Hematopoietic multipotent progenitor cell treated with erythropoietin and hydrocortisone succinate and interleukin-3 and kit ligand, for 8 days (in vitro differentiated cells): ENCODE measurements around the gene COPS4.
"Not testable (repeated sequence)": the region's sequence is repeated elsewhere in the genome, so short reads cannot be mapped to it uniquely, and the experiment has no call there.

ENCODE experiments used
- DNase-seq: peaks from one replicate; pipeline ENCODE4 v3.0.0-alpha.2; 2015

Gene COPS4

DNA sequence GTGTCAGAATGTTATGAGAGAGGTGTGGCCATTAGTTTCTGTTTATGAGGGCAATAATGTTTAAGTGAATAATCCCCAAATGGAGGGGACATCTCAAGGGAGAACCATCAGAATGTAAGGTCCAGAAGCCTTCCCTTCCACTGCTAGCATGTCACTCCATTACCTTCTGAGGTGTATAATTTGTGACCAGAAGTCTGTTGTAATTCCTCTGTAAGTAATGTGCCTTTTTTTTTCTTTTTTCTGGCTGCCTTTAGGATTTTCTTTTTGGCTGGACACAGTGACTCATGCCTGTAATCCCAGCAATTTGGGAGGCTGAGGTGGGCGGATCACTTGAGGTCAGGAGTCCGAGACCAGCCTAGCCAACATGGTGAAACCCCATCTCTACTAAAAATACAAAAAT is 10.8 kb upstream of the COPS4 start:
- no peak for DNase-seq

DNA sequence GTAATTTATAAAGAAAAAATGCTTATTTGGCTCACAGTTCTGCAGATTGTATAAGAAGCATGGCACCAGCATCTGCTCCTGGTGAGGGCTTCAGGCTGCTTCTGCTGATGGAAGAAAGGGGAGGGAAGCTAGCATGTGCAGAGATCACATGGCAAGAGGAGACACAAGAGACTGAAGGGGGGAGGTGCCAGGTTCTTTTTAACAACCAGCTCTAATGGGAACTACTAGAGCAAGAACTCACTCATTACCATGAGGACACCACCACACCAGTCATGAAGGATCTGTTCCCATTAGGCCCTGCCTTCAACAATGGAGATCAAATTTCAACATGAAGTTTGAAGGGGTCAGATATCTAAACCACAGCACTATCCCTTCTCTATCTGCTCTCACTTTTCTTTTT is 9.4 kb upstream of the COPS4 start:
- DNase-seq, result peak; percentile 15

DNA sequence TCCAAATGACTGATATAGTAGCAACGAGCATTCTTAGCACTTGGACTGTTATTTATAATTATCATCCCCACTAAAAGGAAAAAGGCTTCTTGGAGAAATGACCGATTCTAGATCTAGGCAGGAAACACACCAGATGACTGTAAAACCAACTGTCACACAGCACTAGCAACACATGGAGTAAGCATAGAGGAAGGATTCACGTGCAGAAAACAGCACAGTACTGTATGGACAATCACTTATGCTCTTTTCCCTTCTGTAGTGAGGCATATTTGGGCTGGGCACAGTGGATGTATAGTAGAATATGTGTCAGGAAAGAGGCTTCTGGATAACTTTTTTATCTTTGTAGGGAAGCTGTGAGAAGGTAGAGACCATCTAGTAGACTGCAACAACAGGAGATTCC is 6.0 kb upstream of the COPS4 start:
- DNase-seq, result peak; percentile 21

DNA sequence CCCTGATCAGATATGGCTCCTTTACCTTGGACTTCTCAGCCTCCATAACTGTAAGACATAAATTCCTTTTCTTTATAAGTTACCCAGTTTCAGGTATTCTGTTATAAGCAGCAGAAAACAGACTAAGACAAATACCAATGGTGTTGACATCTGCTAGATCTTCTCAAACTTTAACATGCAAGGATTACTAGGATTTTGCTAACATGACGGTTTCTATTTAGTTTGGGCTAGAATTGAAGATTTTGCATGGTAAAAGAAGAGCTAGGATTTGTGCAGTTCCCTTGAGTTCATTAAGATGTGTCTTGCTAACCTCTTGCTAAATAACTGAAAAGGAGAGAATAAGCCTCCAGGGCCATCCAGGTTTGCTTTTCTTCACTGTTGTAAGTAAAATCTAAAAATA is 5.3 kb upstream of the COPS4 start:
- no peak for DNase-seq

DNA sequence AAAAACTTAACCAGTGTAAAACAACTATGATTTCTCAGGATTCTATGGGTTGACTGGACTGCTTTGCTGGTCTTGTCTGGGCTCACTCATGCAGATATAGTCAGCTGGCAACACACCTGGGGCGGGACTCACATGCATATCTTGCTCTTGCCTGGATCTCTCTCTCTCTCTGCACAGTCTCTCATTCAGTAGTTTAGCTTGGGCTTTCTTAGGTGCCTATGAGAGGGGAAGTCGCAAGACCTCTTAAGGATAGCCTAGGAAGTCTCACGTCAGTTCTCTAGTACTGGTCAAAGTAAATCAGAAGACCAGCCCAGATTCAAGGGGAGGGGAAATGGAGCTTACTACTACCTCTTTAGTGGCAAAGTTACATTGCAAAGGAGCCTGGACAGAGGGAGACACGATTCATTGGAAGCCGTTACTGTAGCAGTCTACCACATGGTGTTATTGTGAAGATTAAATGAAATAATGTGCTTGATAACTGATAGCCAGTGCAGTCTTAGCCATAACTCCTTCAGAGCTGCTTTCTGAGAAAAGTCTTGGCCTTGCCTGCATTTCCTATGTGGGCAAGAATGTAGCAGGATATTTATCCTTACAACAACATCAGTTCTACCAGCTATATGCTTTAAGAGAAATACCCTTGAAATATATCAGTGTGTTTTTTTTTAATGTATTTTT is 2.1 kb downstream of the COPS4 start:
- DNase-seq, result peak; percentile 64

DNA sequence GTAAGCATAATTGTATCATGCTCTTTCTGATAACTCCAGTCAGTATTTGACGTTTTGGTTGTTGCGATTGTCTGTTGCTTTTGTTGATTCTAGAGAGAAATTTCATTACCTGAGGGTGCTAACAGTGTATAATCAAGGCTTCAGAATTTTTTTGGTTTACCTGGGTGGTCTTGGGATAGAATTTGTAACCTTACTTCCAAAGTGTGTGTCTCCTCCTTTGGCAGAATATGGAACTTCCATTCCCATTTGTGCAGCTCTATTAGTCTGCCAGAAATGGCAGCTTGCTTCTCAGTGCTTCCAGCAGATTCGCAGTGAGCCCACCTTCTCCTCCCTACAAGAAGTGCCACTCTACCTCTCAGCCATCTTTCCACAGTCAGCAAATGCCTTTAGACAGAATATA is 5.3 kb downstream of the COPS4 start:
- DNase-seq, result no peak

DNA sequence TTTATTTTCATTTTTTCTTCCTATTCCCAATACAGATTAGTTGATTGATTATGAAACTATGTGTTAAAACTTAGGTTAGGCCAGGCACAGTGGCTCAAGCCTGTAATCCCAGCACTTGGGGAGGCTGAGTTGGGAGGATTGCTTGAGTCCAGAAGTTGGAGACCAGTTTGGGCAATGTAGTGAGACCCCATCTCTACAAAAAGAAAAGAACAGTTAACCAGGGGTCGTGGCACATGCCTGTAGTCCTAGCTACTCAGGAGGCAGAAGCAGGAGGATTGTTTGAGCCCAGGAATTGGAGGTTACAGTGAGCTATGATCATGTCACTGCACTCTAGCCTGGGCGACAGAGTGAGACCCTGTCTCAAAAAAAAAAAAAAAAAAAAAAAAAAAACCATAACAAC is 8.2 kb downstream of the COPS4 start:
- not testable (repeated sequence) for DNase-seq

DNA sequence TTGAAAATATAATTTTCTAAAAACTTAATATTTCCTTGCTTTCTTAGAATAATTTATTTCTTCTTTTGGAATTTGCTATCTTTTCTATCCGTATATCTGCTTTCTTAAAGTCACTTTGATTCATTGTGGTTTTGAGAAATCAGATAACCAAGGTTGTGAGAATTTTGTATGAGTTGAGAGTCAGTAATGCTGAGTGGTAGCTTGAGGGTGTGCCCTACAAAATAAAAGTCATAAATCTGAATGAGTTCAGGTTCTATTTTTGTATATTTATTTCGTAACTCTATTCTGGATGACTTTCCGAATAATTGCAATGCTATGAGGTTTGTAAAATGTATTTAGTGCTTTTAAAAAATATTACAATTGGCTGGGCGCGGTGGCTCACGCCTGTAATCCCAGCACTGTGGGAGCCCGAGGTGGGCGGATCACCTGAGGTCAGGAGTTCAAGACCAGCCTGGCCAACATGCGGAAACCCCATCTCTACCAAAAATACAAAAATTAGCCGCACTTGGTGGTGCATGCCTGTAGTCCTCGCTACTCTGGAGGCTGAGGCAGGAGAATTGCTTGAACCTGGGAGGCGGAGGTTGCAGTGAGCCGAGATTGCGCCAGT is 8.9 kb downstream of the COPS4 start:
- DNase-seq, result peak; percentile 14

DNA sequence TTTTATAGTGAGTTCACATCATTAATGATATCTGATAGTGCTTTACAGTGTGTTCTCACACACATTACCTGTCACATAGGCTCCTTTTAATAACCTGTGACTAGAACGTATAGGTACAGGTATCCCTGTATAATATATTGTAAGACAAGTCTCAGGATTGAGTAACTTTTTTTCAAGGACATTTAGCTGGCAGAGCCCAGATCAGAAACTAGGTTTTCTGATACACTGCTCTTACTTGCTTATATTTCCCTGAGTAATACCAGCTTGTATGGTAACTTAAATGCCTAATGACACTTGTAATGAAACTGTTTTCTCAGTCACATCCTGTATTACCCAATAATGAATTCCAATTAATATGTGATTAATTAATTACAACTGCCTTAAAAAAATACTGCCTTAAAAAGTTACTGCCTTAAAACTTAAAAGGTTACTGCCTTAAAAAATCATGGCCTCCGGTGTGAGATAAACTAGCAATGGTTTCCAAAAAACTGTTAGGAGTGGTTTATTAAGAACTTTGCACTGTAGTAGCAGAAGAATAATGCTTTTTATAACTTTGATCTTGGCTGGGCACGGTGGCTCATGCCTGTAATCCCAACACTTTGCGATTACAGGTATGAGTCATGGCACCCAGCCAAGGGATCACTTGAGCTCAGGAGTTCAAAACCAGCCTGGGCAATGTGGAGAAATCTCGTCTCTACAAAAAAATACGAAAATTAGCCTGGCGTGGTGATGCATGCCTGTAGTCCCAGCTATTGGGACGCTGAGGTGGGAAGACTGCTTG is 11.9 kb downstream of the COPS4 start:
- DNase-seq, result no peak

DNA sequence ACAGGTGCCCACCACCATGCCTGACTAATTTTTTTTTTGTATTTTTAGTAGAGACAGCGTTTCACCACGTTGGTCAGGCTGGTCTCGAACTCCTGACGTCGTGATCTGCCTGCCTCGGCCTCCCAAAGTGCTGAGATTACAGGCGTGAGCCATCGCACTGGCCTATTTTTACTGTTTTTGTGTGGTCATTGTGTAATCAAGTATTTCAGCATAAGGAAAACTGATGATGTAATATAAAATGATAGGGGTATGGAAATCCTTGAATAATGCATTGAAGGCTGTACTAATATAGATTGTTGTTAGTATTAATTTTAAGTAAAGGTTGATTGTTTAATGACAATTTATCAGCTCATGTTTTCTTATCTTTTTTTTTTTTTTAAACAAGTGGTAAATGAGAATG is 13.8 kb downstream of the COPS4 start:
- DNase-seq, result not testable (repeated sequence)

DNA sequence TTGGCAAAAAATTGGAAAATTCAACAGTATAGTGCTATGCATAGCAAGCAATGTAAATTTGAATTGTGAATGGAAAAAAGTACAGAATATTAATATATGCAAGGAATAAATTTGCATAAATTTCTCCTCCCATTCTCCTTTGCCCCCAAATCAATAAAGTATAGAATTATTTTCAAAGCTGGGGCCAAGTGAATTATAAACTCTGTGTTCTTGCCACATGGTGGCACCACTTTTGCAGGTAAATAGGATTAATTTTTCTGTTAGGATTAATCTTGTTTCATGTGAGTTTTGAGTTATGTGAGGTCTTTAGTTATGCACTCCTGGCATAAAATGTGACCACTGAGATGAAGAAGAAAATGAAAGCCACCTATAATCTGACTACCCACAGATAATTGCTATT is 19.9 kb downstream of the COPS4 start:
- peak; percentile 43 for DNase-seq

DNA sequence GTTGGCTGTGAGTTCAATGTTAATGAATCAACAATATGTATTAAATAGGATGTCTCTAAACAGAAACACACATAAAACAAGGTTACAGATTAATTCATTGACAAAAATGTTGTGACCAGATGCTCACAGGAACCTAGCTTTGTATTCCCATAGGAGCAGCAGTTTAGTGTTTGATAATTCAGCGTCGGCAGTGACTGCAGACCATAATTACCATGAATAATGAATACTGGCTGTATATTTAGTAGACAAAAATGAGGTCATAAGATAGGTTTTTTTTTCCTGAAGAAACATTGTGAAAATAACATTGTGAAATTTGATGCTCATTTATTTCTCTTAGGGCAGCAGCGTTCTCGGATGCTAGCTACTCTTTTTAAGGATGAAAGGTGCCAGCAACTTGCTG is 27.8 kb downstream of the COPS4 start:
- DNase-seq, result no peak

DNA sequence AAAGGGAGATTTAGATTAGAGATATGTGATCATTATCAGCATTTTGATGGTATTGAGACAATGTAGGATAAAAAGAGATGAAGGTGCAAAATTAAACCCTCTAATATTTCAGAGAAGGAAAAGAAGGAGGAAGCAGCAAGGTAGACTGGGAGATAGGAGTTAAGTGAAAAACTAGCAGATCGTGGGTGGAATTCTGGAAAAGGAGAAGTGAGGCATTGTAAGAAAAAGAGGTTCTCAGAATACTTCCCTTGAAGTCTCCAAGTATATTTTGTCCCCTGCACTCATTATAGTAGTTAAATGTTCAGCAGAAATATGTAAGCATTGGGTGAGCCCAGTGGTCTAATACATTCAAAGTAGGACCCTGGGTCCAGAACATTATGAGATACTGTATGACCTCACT is 30.3 kb downstream of the COPS4 start:
- no peak for DNase-seq

DNA sequence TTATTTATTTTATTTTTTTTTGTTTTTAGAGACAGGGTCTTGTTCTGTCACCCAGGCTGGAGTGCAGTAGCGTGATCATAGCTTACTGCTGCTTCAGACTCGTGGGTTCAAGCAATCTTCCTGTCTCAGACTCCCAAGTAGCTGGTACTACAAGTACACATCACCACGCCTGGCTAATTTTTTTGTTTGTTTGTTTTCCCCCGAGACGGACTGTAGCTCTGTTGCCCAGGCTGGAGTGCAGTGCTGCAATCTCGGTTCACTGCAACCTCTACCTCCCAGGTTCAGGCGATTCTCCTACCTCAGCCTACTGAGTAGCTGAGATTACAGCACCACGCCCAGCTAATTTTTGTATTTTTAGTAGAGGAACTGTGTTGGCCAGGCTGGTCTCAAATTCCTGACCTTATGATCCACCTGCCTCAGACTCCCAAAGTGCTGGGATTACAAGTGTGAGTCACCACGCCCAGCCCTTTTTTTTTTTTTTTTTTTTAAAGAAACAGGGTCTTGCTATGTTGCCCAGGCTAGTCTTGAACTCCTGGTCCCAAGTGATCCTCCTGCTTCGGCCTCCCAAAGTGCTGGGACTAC is 32.2 kb downstream of the COPS4 start:
- no peak for DNase-seq

DNA sequence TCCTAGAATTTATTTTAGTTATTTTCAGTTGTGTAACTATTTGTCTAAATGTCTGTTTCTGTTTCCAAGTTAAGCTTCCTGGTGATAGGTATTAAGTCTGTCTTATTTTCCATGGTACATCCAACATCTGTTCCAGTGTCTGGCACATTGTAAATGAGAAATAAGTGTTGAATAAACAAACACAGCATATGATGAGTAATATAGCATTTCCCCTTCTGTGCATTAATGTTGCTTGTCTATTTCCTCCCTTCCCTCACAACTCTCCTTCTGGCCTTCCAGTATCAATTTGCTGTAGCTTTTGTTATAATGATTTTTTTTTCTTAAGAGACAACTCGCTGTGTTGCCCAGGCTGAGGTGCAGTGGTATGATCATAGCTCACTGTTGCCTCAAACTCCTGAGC is 36.1 kb downstream of the COPS4 start:
- DNase-seq, result no peak

DNA sequence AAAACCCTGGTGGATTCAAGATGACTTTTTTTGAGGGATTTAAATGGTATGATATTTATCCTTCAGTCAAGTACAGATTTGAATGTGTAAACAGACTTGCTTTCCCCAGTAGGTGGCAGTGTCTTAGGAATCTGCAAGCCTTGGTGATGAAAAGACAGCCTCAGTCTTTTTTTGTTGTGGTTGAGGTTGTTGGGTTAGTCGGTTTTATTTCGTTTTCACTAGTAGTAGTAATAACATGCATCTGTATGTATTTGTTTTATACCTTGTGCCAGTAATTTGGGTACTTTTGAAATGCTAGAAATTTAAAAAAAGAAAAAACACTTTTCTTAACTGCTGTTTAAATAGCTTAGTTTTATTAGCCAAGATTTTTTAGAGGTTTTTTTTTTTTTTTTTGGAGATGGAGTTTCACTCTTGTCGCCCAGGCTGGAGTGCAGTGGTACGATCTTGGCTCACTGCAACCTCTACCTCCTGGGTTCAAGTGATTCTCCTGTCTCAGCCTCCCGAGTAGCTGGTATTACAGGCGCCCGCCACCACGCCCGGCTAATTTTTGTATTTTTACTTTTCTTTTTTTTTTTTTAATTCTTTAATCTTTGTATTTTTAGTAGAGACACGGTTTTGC is 39.2 kb downstream of the COPS4 start:
- DNase-seq, result peak; percentile 85

DNA sequence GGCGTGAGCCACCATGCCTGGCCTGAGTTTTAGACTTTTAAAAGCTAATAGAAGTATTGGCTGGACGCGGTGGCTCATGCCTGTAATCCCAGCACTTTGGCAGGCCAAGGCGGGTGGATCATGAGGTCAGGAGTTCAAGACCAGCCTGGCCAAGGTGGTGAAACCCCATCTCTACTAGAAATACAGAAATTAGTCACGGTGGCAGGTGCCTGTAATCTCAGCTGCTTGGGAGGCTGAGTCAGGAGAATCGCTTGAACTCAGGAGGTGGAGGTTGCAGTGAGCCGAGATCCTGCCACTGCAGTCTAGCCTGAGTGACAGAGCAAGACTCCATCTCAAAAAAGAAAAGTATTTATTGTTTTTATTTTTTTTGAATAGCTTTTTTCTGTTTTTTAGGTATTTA is 39.8 kb downstream of the COPS4 start:
- DNase-seq, result not testable (repeated sequence)

DNA sequence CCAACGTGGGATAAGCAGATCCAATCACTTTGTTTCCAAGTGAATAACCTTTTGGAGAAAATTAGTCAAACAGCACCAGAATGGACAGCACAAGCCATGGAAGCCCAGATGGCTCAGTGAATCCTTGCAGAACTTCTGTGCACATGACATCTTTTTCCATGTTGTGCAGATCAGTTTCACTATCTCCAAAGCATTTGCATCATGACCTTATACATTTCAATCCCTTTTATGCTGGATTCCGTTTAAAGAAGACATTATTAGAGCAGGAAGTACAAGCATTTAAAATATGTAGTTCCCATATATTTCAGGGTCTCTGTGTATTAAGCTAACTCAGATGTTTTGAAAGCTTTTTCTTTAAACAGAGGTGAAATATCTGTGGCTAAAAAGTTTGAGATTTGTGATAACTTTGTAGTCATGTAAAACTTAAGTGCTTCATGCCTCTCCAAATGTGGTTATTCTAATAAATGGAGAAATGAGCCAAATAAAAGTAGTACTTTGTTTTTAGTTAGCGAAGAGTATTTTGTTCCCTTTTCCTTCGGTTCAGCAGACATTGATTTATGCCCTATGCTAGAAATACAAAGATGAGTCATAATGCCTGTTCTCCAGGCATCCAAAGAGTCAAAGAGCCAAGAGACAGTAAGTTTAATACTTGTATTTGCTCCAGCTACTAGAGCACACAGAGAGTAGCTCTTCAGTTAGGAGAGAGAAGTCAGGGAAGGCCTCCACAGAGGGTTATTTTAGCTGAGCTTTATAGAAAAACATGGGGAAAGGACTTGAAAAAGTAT is 40.5 kb downstream of the COPS4 start:
- no peak for DNase-seq

DNA sequence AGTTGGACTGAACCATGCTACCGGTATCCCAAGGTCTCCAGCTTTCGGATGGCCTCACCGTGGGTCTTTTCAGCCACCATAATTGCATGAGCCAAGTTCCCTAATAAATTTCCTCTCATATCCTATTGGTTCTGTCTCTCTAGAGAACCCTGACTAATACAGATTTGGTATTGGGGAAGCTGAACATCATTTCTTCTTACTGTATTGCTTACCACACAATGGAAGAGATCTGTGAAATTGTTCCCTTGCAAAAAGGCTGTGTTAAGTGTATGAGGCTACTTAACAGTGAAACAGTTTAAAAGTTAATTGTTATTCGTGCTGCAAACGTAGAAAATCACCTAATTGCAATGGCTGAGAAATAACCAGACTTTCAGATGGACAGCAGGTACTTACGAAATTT is 45.6 kb downstream of the COPS4 start:
- no peak for DNase-seq

DNA sequence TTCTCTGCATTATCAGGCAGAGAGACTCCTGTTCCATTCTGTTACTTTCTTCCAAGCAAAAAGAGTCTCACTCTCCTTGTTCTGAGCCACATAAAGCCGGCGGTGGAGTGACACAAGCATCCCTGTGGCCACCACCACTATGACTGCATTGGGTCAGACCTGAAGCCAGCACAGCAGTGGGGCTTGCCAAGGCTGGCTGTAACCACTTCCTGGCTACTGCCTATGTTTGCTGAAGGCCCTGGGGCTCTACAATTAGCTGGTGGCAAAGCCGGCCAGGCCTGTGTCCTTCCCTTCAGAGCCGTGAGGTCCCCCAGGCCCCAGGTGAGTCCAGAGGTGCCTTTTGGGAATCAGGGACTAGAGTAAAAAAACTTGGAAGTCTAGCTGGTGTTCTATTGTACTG is 47.8 kb downstream of the COPS4 start:
- no peak for DNase-seq

DNA sequence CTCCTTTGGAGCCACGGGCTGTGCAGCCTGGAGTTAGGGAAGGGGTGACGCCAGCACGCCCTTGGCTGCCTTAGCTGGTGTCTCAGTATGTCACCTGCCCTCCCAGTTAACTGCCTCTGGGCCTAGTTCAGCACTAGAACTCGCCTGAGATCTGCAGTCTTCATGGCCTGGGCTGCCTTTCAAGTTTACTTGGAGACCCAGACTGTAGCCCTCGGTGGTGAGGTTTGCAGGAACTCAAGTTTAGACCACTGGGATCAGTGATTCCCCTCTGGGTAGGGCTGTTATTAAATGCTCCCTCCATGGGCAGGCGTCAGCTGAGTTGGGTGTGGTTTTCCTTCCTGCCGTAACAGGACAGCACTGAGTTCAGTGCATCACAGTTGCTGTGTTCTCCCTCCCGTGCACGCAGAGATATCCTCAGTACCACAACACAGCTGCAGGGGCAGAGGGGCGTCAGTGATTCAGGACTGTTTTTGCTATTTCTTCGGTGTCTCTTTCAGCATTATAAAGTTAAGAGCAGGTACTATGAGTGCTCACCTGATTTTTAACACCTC is 49.0 kb downstream of the COPS4 start:
- peak; percentile 41 for DNase-seq

DNA sequence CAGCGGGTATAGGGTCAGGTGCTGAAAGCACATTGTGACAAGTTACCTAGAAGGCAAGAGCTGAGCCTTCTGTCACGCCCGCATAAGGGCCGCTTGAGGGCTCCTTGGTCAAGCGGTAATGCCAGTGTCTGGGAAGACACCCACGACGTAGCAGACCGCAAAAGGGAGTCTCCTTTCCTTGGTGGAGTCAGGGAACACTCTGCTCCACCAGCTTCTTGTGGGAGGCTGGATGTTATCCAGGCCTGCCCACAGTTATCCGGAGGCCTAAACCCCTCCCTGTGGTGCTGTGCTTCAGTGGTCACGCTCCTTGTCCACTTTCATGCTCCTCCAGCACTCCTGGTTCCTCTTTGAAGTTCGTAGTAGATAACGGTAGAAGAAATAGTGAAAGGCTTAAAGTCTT is 50.0 kb downstream of the COPS4 start:
- not testable (repeated sequence) for DNase-seq
